Esophagus muscularis mucosa (tissue), 4 donors: ENCODE measurements around the gene KLK11. TPM values are rescaled to one million over a fixed set of nuclear protein-coding genes. Genes with fewer than 3 reads are reported as not detected.
A peak's percentile ranks its signal among the peaks of the same experiment; 100 is the strongest.

ENCODE experiments used
- DNase-seq: peaks from one replicate; pipeline ENCODE4 v3.0.0-alpha.2; 2017; ENCODE audit errors: extremely low spot score
- H3K27ac ChIP-seq, 4 donors: fragments of 200-600 bp; sonication (generic); replicated peaks in 1 of 4; 1 replicate in 3 of 4; 2 replicates in 1 of 4; pipeline ENCODE4 v1.5.1; 2016 to 2019; ENCODE audit warnings: mild to moderate bottlenecking in 1 of 4
- H3K27me3 ChIP-seq, 4 donors: fragments of 200-600 bp; sonication (generic); one replicate each; pipeline versions ENCODE4 v1.5.1 to v1.6.0; 2016 to 2019
- H3K36me3 ChIP-seq, 4 donors: fragments of 200-600 bp; sonication (generic); one replicate each; pipeline ENCODE4 v1.5.1; 2016 to 2019
- H3K4me1 ChIP-seq, 4 donors: fragments of 200-600 bp; sonication (generic); one replicate each; pipeline ENCODE4 v1.5.1; 2016 to 2019
- H3K4me3 ChIP-seq, 4 donors: fragments of 200-600 bp; sonication (generic); 1 replicate in 2 of 4; 2 replicates in 2 of 4; pipeline ENCODE4 v1.5.1; 2016 to 2019; ENCODE audit warnings: mild to moderate bottlenecking in 4 of 4, moderate library complexity in 1 of 4
- H3K9me3 ChIP-seq, 4 donors: fragments of 200-600 bp; sonication (generic); 1 replicate in 3 of 4; 2 replicates in 1 of 4; pipeline ENCODE4 v1.5.1; 2016 to 2019
- EP300 ChIP-seq: sonication (generic); formaldehyde crosslinking; IDR thresholded peaks from one replicate; pipeline ENCODE4 v1.6.1; 2017; ENCODE audit warnings: antibody characterized with exemption
- POLR2A ChIP-seq: fragments of 450-650 bp; IDR thresholded peaks from one replicate; pipeline ENCODE4 v1.6.1; 2017; ENCODE audit warnings: antibody characterized with exemption, moderate library complexity, mild to moderate bottlenecking, low read depth
- POLR2AphosphoS5 ChIP-seq, 2 donors: sonication (generic); formaldehyde crosslinking; IDR thresholded peaks; one replicate each; pipeline ENCODE4 v1.6.1; 2017; ENCODE audit warnings: antibody characterized with exemption in 2 of 2
- WGBS: methylation state at CpG from one replicate; pipeline ENCODE4 v1.1.5; 2018; 5-methylcytosine and 5-hydroxymethylcytosine counted together
- intact Hi-C: fragments of 100-400 bp; cut with DNase I; formaldehyde crosslinking; loops from one replicate; pipeline ENCODE4 v1.15.1; 2023
- total RNA-seq, 4 donors: library from RNA; depleted of rRNA; stranded (reverse); fragments of >200 nt; gene quantifications; one replicate each; pipeline versions ENCODE4 v1.1.0 to v1.2.1, GENCODE V29; 2016
- TF ChIP-seq, protein P1 (sequence below), 3 experiments: fragments of 200-600 bp in 2 of 3; fragments of 450-650 bp in 1 of 3; sonication (generic) in 2 of 3; IDR thresholded peaks; one replicate each; pipeline ENCODE4 v1.5.1; 2017 to 2019; ENCODE audit warnings: antibody characterized with exemption in 3 of 3, mild to moderate bottlenecking in 2 of 3, moderate library complexity in 1 of 3

The KLK11 gene
- total RNA-seq, 4 donors from 2014 or later: not detected

DNA sequence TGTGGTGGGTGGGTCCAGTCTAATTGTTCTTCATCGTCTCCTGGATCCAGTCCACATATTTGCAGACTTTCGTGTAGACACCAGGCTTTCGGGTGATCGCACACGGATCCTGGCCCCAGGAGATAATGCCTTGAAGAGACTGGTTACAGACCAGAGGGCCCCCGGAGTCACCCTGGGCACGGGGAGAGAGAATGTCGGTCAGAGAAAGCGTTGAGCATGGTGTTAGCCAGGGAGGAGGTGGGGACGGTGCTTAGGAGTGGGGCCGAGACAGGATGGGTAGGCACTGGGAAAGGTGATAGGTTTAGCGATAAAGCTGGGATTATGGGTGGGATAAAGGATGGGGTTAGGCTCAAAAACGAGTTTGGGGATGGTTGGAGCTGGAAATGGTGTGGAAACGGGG, 3.9 kb downstream of the KLK11 start:
- 65% methylated on average over 14 of the region's 14 CpGs for WGBS
- DNase-seq: no peak
- intact Hi-C loops: loop anchor here (5.0 kb wide), 1 partner anchor 75 kb away; no protein-coding TSS in a partner anchor
- no peaks in the 10 kb centered on the region for H3K9me3 ChIP-seq
- H3K27me3 ChIP-seq: peaks cover 0 to 93% (median 25%) of the 10 kb centered on the region in 4 donors
- no peak overlapping the region for H3K4me3 ChIP-seq
- H3K27ac ChIP-seq: no peak overlapping the region
- H3K36me3 ChIP-seq: no peaks in the 10 kb centered on the region
- TF ChIP-seq, protein P1, sequence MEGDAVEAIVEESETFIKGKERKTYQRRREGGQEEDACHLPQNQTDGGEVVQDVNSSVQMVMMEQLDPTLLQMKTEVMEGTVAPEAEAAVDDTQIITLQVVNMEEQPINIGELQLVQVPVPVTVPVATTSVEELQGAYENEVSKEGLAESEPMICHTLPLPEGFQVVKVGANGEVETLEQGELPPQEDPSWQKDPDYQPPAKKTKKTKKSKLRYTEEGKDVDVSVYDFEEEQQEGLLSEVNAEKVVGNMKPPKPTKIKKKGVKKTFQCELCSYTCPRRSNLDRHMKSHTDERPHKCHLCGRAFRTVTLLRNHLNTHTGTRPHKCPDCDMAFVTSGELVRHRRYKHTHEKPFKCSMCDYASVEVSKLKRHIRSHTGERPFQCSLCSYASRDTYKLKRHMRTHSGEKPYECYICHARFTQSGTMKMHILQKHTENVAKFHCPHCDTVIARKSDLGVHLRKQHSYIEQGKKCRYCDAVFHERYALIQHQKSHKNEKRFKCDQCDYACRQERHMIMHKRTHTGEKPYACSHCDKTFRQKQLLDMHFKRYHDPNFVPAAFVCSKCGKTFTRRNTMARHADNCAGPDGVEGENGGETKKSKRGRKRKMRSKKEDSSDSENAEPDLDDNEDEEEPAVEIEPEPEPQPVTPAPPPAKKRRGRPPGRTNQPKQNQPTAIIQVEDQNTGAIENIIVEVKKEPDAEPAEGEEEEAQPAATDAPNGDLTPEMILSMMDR (IDR thresholded peaks at IDR 0.05): no peak
- TF ChIP-seq EP300: no peak
- no peak for TF ChIP-seq POLR2A
- no peak for TF ChIP-seq POLR2AphosphoS5 (IDR thresholded peaks at IDR 0.05)
- peaks cover 13 to 20% (median 19%) of the 10 kb centered on the region in 4 donors for H3K4me1 ChIP-seq

DNA sequence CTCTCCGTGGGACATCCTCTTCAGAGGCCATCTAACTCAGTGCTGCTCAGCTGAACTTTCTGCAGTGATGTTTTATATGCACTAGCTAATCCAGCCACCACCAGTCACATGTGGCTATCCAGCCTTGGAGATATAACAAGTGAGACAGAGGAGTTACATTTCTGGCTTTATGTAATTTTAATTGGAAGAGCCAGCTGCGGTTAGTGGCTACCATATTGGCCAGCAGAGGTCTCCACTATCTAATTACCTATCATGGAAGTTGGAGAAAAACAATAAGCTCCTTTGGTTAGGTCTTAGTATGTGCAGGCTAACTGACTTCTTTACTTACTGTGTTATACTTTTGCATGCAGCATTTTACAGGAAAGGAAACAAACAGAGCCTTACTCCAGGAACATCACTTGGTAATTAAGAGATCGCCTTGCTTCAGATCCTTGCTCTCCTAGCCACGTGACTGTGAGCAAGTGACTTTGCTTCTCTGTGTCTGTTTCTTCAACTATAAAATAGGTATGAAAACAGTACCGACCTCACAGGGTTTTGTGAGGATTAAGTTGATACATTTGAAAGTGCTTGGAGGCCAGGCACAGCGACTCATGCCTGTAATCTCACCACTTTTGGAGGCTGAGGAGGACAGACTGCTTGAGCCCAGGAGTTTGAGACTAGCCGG, 5.3 kb downstream of the KLK11 start:
- peaks cover 17 to 31% (median 28%) of the 10 kb centered on the region in 4 donors for H3K4me1 ChIP-seq
- 43% methylated on average over 7 of the region's 7 CpGs for WGBS
- DNase-seq: no peak
- no peak overlapping the region for H3K27ac ChIP-seq
- H3K27me3 ChIP-seq: peaks cover 0 to 93% (median 36%) of the 10 kb centered on the region in 4 donors
- no peak overlapping the region for H3K4me3 ChIP-seq
- TF ChIP-seq, protein P1 (IDR thresholded peaks at IDR 0.05): peak; percentile 39 to 66 (median 57)
- no peak for TF ChIP-seq POLR2A
- no peaks in the 10 kb centered on the region for H3K9me3 ChIP-seq
- intact Hi-C loops: loop anchor here (5.0 kb wide), 1 partner anchor 76 kb away; no protein-coding TSS in a partner anchor
- H3K36me3 ChIP-seq: no peaks in the 10 kb centered on the region

DNA sequence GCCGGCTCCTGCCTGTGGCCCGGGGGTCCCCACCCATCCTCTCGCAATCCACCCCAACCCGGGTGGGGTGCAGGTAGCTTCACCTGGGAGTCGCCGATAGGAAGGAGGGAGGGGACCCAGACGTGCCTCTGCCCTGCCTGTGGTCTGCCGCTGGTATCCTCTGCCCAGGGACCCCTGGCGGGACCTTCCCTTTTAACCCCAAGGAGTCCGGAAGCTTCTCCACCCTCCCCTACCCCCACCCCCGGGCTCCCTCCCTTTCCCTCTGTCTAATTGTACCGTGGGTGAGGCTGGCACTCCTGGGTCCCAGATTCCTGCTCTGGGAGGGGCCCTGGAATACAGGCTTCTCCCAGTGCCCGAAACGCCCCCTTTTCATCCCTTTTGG, 6.9 kb downstream of the KLK11 start, which contains the start of gene KLK10:
TSS of gene KLK10 (minus strand) at position 166 of the 382 bp plus-strand sequence. CDS start 579 bp downstream, outside the sequence.
- DNase-seq: no peak
- no peaks in the 10 kb centered on the region for H3K36me3 ChIP-seq
- no peak within 1 kb of the TSS for H3K27ac ChIP-seq
- peaks cover 0 to 93% (median 37%) of the 10 kb centered on the region in 4 donors for H3K27me3 ChIP-seq
- intact Hi-C loops: no loop called here
- WGBS: 6% methylated on average over 6 of the region's 14 CpGs
- TF ChIP-seq POLR2A (no peak), EP300 (no peak)
- TF ChIP-seq, protein P1 (IDR thresholded peaks at IDR 0.05): no peak
- H3K4me1 ChIP-seq: peaks cover 17 to 31% (median 28%) of the 10 kb centered on the region in 4 donors
- H3K4me3 ChIP-seq: peak within 1 kb of the TSS; percentile 28 to 53 (median 33)
- H3K9me3 ChIP-seq: no peaks in the 10 kb centered on the region

DNA sequence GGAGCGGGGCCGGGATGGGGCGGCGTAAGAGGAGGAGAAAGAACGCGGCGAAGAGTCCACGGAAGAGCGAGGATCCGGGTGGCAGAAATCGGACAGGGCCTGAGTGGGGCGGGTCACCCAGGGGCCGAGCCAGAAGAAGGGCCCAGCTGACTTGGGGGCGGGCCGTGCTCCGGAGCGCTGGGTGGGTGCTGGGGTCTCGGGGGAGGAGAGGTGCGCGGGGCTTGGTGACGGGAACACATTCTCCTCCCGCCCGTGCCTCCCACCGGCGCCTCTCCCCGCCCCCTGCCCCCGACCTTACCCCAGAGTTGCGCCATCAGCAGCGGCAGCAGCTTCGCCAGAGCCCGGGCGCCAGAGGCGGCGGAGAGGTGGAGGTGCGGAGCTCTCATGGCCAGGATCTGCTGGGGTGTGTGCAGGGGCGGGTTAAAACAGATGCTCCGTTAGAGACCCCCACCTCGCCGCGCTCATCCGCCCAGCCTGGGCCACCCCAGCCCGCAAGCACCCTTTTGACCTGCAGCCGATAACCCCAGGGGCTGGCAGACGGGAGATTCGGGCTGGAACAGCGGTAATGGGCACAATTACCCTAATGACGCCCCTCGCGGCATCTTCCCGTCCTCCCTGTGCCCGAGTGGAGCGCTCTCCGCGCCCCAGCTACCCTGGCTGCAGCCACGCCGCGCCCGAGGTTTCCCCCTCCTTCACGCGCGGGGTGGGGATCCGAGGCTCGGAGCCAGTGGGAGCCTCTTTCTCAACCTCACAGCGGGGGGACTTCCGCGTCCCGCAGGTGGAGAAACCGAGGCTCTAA, 7.5 kb downstream of the KLK11 start:
- 2% methylated on average over 42 of the region's 68 CpGs for WGBS
- H3K4me1 ChIP-seq: peaks cover 17 to 31% (median 28%) of the 10 kb centered on the region in 4 donors
- no peak overlapping the region for H3K27ac ChIP-seq
- H3K9me3 ChIP-seq: no peaks in the 10 kb centered on the region
- H3K27me3 ChIP-seq: peaks cover 0 to 93% (median 35%) of the 10 kb centered on the region in 4 donors
- H3K4me3 ChIP-seq: peak overlapping the region; percentile 28 to 53 (median 33)
- intact Hi-C loops: no loop called here
- no peak for DNase-seq
- H3K36me3 ChIP-seq: no peaks in the 10 kb centered on the region
- TF ChIP-seq, protein P1 (IDR thresholded peaks at IDR 0.05): no peak
- no peak for TF ChIP-seq POLR2A
- TF ChIP-seq EP300: no peak
- TF ChIP-seq POLR2AphosphoS5 (IDR thresholded peaks at IDR 0.05): no peak
